UCSD-AML1 (cell line): ENCODE data around the gene EXO1.

Source experiments
- DNase-seq: peaks from one replicate; lab custom pipeline; 2025; ENCODE audit not compliant: unreplicated experiment; lab: John Stamatoyannopoulos, UW

The EXO1 gene

GRCh38 chr1:241888232-241888631 is 40.2 kb downstream of the EXO1 start:
- no peak for DNase-seq

GRCh38 chr1:241891296-241891695 is 43.3 kb downstream of the EXO1 start:
- no peak for DNase-seq

- DNase-seq, result no peak
These were observed 46.0 kb downstream of the EXO1 start for GRCh38 chr1:241894016-241894415.

- DNase-seq, result no peak
These were observed 47.0 kb downstream of the EXO1 start for GRCh38 chr1:241895013-241895412.

- DNase-seq, result no peak
These were observed 48.6 kb downstream of the EXO1 start for GRCh38 chr1:241896670-241896962.

GRCh38 chr1:241899210-241899609 is 51.2 kb downstream of the EXO1 start:
- DNase-seq, result no peak

GRCh38 chr1:241900381-241900780 is 52.4 kb downstream of the EXO1 start:
- DNase-seq, result no peak

GRCh38 chr1:241902391-241903065 is 54.5 kb downstream of the EXO1 start:
- no peak for DNase-seq

- DNase-seq, result no peak
These were observed 68.2 kb downstream of the EXO1 start for GRCh38 chr1:241916196-241916595.

GRCh38 chr1:241917487-241917886 is 69.5 kb downstream of the EXO1 start:
- DNase-seq, result no peak

GRCh38 chr1:241918879-241919278 is 70.9 kb downstream of the EXO1 start:
- no peak for DNase-seq

- DNase-seq, result no peak
These were observed 76.2 kb downstream of the EXO1 start for GRCh38 chr1:241924080-241924808.

- no peak for DNase-seq
These were observed 78.1 kb downstream of the EXO1 start for GRCh38 chr1:241926141-241926540.

GRCh38 chr1:241927321-241927720 is 79.3 kb downstream of the EXO1 start:
- no peak for DNase-seq

- DNase-seq, result no peak
These were observed 84.8 kb downstream of the EXO1 start for GRCh38 chr1:241932845-241933244.

- no peak for DNase-seq
These were observed 86.3 kb downstream of the EXO1 start for GRCh38 chr1:241934201-241934848.

GRCh38 chr1:241934866-241935265 is 86.9 kb downstream of the EXO1 start:
- DNase-seq, result no peak
